ENCODE data around the gene STK4.

Gene STK4

GRCh38 chr20:45124365-45124764 lies 158.1 kb downstream of the STK4 start, which contains the start of gene WFDC12:
WFDC12 (minus strand) TSS chr20:45124465; CDS start chr20:45124447, 18 bp downstream.
- no peak for TF ChIP-seq GABPA (IDR thresholded peaks at IDR 0.05; ENCODE audit: low read depth)
- TF ChIP-seq, protein P1, sequence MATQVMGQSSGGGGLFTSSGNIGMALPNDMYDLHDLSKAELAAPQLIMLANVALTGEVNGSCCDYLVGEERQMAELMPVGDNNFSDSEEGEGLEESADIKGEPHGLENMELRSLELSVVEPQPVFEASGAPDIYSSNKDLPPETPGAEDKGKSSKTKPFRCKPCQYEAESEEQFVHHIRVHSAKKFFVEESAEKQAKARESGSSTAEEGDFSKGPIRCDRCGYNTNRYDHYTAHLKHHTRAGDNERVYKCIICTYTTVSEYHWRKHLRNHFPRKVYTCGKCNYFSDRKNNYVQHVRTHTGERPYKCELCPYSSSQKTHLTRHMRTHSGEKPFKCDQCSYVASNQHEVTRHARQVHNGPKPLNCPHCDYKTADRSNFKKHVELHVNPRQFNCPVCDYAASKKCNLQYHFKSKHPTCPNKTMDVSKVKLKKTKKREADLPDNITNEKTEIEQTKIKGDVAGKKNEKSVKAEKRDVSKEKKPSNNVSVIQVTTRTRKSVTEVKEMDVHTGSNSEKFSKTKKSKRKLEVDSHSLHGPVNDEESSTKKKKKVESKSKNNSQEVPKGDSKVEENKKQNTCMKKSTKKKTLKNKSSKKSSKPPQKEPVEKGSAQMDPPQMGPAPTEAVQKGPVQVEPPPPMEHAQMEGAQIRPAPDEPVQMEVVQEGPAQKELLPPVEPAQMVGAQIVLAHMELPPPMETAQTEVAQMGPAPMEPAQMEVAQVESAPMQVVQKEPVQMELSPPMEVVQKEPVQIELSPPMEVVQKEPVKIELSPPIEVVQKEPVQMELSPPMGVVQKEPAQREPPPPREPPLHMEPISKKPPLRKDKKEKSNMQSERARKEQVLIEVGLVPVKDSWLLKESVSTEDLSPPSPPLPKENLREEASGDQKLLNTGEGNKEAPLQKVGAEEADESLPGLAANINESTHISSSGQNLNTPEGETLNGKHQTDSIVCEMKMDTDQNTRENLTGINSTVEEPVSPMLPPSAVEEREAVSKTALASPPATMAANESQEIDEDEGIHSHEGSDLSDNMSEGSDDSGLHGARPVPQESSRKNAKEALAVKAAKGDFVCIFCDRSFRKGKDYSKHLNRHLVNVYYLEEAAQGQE (IDR thresholded peaks at IDR 0.05; ENCODE audit: insufficient replicate concordance, low read depth) = no peak
- no peak for TF ChIP-seq POLR2AphosphoS5 (IDR thresholded peaks at IDR 0.05; ENCODE audit: low read depth)
- TF ChIP-seq, protein P2, sequence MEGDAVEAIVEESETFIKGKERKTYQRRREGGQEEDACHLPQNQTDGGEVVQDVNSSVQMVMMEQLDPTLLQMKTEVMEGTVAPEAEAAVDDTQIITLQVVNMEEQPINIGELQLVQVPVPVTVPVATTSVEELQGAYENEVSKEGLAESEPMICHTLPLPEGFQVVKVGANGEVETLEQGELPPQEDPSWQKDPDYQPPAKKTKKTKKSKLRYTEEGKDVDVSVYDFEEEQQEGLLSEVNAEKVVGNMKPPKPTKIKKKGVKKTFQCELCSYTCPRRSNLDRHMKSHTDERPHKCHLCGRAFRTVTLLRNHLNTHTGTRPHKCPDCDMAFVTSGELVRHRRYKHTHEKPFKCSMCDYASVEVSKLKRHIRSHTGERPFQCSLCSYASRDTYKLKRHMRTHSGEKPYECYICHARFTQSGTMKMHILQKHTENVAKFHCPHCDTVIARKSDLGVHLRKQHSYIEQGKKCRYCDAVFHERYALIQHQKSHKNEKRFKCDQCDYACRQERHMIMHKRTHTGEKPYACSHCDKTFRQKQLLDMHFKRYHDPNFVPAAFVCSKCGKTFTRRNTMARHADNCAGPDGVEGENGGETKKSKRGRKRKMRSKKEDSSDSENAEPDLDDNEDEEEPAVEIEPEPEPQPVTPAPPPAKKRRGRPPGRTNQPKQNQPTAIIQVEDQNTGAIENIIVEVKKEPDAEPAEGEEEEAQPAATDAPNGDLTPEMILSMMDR (IDR thresholded peaks at IDR 0.05; ENCODE audit: insufficient read depth, low read length) = no peak
- Histone ChIP-seq H3K4me3 (replicated peaks; ENCODE audit: insufficient read depth, low read length) (no peak within 1 kb of the TSS), H3K27me3 (ENCODE audit: insufficient read depth, poor library complexity, severe bottlenecking) (peaks cover 3% of the 10 kb centered on the region), H3K27ac (replicated peaks) (no peak within 1 kb of the TSS)
- DNase-seq (ENCODE audit: low read depth in 1 of 2, low spot score in 1 of 2) = no peak

- DNase-seq (ENCODE audit: low read depth in 1 of 2, low spot score in 1 of 2) = no peak
- TF ChIP-seq, protein P2 (IDR thresholded peaks at IDR 0.05; ENCODE audit: insufficient read depth, low read length) = no peak
- TF ChIP-seq POLR2AphosphoS5 (IDR thresholded peaks at IDR 0.05; ENCODE audit: low read depth) (no peak), GABPA (IDR thresholded peaks at IDR 0.05; ENCODE audit: low read depth) (no peak), SPI1 (IDR thresholded peaks at IDR 0.05; ENCODE audit: borderline replicate concordance, low read depth) (no peak)
- TF ChIP-seq, protein P1 (IDR thresholded peaks at IDR 0.05; ENCODE audit: insufficient replicate concordance, low read depth) = no peak
- H3K4me3 ChIP-seq (replicated peaks; ENCODE audit: insufficient read depth, low read length) = no peak overlapping the region
Observed at GRCh38 chr20:45128099-45128498, 161.8 kb downstream of the STK4 start.

More at GRCh38 chr20:45128099-45128498, 161.8 kb downstream of the STK4 start:
- Histone ChIP-seq H3K27me3 (ENCODE audit: insufficient read depth, poor library complexity, severe bottlenecking) (no peaks in the 10 kb centered on the region), H3K27ac (replicated peaks) (no peak overlapping the region)

Data from HL-60 (cell line).